GM20000 (cell line): Measurements from ENCODE around the gene ARHGAP26.

Experiments
- DNase-seq: peaks from one replicate; pipeline ENCODE4 v3.0.0; 2012; ENCODE audit warnings: low spot score
- TF ChIP-seq, protein P1 (sequence below): IDR thresholded peaks from 2 replicates; pipeline ENCODE4 v1.5.1; 2012; ENCODE audit warnings: mild to moderate bottlenecking, control low read depth; ENCODE audit errors: extremely low read depth, missing control alignments

Gene ARHGAP26

DNA sequence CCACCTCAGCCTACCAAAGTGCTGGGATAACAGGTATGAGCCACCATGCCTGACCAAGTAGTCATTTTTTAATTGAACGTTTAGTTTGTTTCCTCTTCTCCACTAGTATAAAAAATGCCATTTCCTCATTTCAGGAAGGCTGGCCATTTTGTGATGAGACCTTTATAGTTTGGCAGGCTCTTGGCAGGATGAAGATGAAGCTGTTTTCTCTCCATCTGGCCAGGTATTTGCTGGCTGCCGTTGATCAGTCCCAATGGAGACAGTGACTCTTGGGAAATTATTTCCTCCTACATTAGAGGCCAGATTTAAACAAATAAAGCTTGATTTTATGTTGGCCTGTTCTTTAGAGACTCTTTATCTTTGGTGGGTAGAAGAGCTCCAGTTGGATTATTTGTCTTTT is 199.0 kb downstream of the ARHGAP26 start:
- no peak for DNase-seq
- TF ChIP-seq, protein P1, sequence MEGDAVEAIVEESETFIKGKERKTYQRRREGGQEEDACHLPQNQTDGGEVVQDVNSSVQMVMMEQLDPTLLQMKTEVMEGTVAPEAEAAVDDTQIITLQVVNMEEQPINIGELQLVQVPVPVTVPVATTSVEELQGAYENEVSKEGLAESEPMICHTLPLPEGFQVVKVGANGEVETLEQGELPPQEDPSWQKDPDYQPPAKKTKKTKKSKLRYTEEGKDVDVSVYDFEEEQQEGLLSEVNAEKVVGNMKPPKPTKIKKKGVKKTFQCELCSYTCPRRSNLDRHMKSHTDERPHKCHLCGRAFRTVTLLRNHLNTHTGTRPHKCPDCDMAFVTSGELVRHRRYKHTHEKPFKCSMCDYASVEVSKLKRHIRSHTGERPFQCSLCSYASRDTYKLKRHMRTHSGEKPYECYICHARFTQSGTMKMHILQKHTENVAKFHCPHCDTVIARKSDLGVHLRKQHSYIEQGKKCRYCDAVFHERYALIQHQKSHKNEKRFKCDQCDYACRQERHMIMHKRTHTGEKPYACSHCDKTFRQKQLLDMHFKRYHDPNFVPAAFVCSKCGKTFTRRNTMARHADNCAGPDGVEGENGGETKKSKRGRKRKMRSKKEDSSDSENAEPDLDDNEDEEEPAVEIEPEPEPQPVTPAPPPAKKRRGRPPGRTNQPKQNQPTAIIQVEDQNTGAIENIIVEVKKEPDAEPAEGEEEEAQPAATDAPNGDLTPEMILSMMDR, result no peak

DNA sequence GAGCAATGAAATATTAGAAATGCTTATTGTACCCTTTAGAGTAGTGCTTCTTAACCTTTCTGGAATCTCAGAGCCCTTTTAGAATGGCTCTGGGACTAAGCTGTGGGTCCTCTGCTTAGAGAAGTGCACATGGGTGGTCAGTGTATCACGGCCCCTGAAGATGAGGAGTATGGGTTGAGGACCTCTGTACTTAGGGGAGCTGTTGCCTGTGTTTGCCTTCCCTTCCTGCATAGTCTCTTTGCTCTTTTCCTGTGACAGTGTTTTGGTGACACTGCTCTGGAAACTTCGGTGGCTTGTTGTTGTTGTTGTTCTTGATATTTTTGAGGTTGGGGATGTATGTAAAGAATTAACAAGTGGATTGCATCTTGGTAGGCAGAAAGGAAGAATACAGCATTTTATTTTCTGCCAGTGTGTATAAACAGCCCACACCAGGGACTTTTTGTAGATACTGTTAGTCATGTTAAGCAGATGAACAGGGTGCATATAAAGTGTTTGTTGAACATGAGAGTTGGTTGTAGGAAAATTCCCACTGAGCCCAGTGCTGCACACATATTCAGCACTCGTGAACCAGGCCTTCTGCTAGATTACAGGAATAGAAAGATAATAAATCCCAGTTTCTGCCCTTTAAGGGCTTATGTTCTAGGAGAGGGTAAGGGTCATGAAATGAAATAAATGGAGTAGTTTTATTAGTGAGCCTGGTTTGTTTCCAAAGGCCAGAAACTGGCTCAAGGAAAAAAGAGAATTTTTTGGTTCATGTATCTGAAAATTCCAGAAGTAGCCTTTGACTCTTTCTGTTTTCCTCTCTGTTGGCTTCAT is 199.7 kb downstream of the ARHGAP26 start:
- TF ChIP-seq, protein P1, result no peak
- no peak for DNase-seq

DNA sequence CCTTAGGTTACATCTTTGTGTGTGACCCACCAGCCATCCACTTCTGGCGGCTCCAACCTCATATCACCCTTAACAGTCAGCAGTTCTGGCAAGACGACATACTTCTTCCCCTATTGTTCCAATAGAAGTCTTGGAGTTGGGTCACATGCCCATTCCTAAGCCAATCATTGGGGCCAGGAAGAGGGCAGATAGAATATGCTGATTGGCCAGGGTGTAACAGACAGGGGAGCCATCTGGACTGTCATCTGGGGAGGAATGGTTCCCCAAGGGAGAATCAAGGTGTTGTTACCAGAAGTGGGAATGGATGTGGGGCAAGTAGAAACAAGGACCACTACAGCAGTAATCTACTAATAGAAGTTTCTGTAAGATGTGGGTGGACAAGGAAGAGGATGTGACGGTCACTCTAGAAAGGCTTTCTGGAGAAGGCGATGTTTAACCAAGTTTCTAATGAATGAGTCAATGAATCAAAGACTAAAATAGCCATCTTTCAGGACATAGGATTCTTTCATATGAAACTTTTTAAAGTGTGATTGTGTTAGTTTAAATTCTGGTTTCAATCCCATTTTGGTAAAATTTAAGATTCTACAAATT is 200.4 kb downstream of the ARHGAP26 start:
- DNase-seq, result no peak
- TF ChIP-seq, protein P1, result no peak

DNA sequence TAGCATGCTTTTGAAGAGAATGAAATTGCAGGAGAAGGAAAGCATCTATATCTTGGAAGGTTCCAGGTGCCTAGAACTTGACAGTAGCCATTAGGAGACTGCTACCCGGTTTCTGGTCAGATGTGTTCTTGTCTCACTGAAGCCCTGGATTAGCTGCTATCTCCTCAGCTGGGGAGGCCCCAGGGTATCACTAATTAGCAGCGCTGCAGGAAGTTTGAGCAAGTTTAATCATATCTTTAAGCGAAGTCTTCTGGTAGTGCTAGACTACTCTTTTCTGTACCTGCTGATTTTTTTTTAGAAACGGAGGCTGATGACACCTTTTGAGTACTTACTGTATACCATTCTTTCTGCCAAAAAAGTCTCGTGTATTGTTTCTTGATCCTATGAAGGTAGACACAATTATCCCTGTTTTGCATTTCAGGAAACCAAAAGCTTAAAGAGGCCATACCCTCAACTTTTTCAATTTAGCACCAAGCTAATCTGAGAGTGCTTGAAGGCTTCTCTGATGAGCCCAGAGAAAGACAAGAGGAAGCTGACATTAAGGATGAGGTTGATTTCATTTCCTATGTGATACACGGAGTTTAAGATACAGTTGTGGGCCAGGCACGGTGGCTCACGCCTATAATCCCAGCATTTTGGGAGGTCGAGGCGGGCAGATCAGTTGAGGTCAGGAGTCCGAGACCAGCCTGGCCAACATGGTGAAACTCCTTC is 201.3 kb downstream of the ARHGAP26 start:
- DNase-seq, result no peak
- TF ChIP-seq, protein P1, result no peak

DNA sequence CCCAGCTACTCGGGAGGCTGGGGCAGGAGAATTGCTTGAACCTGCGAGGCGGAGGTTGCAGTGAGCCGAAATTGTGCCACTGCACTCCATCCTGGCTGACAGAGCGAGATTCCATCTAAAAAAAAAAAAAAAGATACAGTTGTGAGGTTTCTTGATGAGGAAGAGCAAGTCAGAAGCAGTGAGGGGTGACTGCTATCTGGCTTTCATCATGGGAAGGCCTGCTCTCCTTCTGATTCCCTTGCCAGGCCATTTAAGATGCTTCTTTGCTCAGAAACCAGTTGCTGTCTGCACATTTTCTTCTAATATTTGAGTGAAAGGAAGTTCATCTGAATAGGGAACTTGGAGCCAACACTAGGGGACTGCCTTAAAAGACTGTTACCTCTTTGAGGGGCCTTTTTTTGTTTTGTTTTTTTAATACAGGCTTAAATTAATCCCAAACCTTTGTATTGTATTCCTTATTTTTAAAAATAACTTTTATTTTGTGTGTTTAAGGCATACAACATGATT is 201.9 kb downstream of the ARHGAP26 start:
- DNase-seq, result no peak
- TF ChIP-seq, protein P1, result no peak

DNA sequence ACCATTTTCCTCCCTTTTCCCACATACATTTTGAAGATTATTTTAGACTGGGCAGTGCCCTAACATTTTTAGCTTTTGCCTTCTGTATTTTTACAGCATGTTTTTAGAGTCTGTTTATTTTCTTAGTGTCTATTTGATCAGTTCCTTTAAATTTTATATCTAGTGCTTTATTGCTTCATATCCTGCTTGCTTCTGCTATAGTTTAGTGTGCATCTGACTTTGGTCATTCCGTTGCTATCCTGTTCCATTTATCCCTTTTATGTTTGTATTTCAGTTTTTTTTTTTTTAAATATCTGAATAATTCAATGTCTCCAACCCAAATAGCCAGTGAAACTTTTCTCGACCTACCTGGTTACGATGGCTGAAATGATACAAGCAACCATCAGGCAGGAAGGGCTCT is 203.8 kb downstream of the ARHGAP26 start:
- DNase-seq, result no peak

DNA sequence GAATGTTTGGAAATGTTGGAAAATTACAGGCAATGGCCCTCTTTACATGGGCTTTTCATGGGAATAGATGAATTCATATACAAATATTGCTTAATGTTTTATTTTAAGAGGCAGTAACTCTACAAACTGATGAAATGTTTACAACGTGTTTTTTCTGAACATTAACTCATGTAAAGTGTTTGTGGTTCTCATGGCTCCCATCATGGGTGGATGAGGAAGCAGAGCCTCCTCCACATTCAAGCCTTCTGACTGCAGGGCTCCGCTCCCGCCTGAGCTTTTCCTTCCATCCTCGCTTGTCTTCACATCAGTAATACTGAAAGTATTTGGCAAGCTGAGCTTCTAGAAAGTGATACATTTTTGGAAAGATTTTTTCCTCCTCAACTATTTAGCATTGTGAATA is 204.2 kb downstream of the ARHGAP26 start:
- TF ChIP-seq, protein P1, result no peak
- no peak for DNase-seq

More for the DNA sequence above, 203.8 kb downstream of the ARHGAP26 start:
- TF ChIP-seq, protein P1, result no peak
